ENCODE data around the gene FAM89A. TPM values are rescaled to one million over a fixed set of nuclear protein-coding genes. Genes with fewer than 3 reads are reported as not detected.

FAM89A gene
- total and polyA plus RNA-seq, 2 donors (not counting 3 experiments of a cell fraction or from before 2014, with no cell fraction given) = 21.0 to 24.0 TPM

- BruUV-seq (replicated peaks) = no TSS peak
- Histone ChIP-seq H4K20me1 (replicated peaks; ENCODE audit: control insufficient read depth, extremely low read depth, insufficient read depth, low read length) (no peaks in the 10 kb centered on the region), H3K27me3 (ENCODE audit: control insufficient read depth in 2 of 2, insufficient read depth in 2 of 2, low read length in 2 of 2) (no peaks in the 10 kb centered on the region), H3K27ac (ENCODE audit: insufficient read depth, low read depth, low read length) (no peak overlapping the region), H2AFZ (ENCODE audit: low read depth, low read length) (no peak overlapping the region), H3K36me3 (ENCODE audit: control insufficient read depth in 2 of 2, extremely low read depth in 1 of 2, insufficient read depth in 2 of 2, low read length in 2 of 2) (no peaks in the 10 kb centered on the region), H3K9me3 (replicated peaks; ENCODE audit: control insufficient read depth, insufficient read depth, low read length) (no peaks in the 10 kb centered on the region), H3K4me2 (ENCODE audit: insufficient read depth, low read length) (no peak overlapping the region), H3K9me1 (replicated peaks; ENCODE audit: control insufficient read depth, extremely low read depth, insufficient read depth, low read length) (no peaks in the 10 kb centered on the region), H3K79me2 (ENCODE audit: control insufficient read depth, insufficient read depth, low read length) (no peaks in the 10 kb centered on the region), H3K9ac (replicated peaks; ENCODE audit: extremely low read depth, insufficient read depth, low read length) (no peak overlapping the region), H3K4me1 (ENCODE audit: control insufficient read depth, extremely low read depth, insufficient read depth, low read length) (peaks cover 16% of the 10 kb centered on the region), H3K4me3 (replicated peaks in 1 of 3; ENCODE audit: insufficient read depth in 1 of 3, low read depth in 1 of 3, low read length in 3 of 3) (no peak overlapping the region)
- no peak for DNase-seq (ENCODE audit: low read depth, low spot score)
- CTCF ChIA-PET = interaction anchor here (1.2 kb wide), 1 partner anchor 48 kb away, joined by 4 read pairs; the partner anchor contains the start of genes ARV1 and TTC13
- TF ChIP-seq POLR2AphosphoS5 (IDR thresholded peaks at IDR 0.05; ENCODE audit: insufficient read depth, low read depth, low read length) = no peak
- no peak for TF ChIP-seq EZH2 (IDR thresholded peaks at IDR 0.05; ENCODE audit: borderline replicate concordance, low read depth, low read length, severe bottlenecking)
- TF ChIP-seq MYC (IDR thresholded peaks at IDR 0.05; ENCODE audit: low read depth, low read length) = no peak
- TF ChIP-seq, protein P1, sequence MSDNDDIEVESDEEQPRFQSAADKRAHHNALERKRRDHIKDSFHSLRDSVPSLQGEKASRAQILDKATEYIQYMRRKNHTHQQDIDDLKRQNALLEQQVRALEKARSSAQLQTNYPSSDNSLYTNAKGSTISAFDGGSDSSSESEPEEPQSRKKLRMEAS (IDR thresholded peaks at IDR 0.05; ENCODE audit: insufficient read depth, insufficient read length) = no peak
- no peak for TF ChIP-seq FOS (IDR thresholded peaks at IDR 0.05; ENCODE audit: borderline replicate concordance, insufficient read depth, low read length)
- no peak for TF ChIP-seq POLR2A (IDR thresholded peaks at IDR 0.05; ENCODE audit: low read depth, low read length)
- TF ChIP-seq, protein P2, sequence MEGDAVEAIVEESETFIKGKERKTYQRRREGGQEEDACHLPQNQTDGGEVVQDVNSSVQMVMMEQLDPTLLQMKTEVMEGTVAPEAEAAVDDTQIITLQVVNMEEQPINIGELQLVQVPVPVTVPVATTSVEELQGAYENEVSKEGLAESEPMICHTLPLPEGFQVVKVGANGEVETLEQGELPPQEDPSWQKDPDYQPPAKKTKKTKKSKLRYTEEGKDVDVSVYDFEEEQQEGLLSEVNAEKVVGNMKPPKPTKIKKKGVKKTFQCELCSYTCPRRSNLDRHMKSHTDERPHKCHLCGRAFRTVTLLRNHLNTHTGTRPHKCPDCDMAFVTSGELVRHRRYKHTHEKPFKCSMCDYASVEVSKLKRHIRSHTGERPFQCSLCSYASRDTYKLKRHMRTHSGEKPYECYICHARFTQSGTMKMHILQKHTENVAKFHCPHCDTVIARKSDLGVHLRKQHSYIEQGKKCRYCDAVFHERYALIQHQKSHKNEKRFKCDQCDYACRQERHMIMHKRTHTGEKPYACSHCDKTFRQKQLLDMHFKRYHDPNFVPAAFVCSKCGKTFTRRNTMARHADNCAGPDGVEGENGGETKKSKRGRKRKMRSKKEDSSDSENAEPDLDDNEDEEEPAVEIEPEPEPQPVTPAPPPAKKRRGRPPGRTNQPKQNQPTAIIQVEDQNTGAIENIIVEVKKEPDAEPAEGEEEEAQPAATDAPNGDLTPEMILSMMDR (IDR thresholded peaks at IDR 0.05; ENCODE audit: extremely low read depth in 1 of 2, insufficient read depth in 1 of 2, low read depth in 1 of 2, low read length in 2 of 2) = no peak
- no peak for TF ChIP-seq GATA2 (IDR thresholded peaks at IDR 0.05; ENCODE audit: insufficient read depth, insufficient read length, low read depth, low read length)
- TF ChIP-seq JUN (IDR thresholded peaks at IDR 0.05; ENCODE audit: borderline replicate concordance, insufficient read depth, insufficient read length, low read depth) = no peak
- POLR2A ChIA-PET = no interaction called here
- FAIRE-seq = no peak
- dilution Hi-C loops (cut with MboI; ENCODE audit: extremely low pct_ligation_motif_present, low sequenced_read_pairs) (no loop called here), intact Hi-C loops (cut with micrococcal nuclease) (loop anchor here (5.0 kb wide), 2 partner anchors 80 to 135 kb away; partner anchors contain the start of gene TRIM67)
Observed at GRCh38 chr1:231027136-231027925, 12.7 kb downstream of the FAM89A start.

Measured in endothelial cell of umbilical vein (primary cell).